Measurements from ENCODE around the gene DNAJC3.

DNA sequence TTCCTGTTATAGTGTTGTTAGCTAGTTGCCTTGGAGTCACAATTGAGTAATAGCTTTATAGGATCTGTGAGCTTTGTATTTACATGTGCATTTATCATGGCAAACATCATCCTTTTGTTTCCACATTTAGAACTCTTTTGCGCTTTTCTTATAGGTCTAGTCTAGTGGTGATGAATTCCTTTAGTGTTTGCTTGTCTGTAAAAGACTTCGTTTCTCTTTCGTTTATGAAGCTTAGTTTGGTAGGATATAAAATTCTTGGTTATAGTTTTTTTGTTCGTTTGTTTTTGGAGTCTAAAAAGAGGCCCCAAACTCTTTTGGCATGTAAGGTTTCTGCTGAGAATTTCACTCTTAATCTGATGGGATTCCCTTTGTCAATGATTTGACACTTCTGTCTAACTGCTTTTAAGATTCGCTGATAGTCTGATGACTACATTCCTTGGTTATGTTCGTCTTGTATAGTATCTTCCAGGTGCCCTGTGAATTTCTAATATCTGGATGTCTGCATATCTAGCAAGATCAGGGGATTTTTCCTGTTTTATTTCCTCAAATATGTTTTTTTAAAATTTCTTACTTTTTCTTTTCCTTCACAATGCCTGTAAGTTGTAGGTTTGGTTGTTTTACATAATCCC lies 20.2 kb downstream of the DNAJC3 start:
- TF ChIP-seq CTCF (IDR thresholded peaks at IDR 0.05 in 4 of 5, conservative IDR thresholded peaks at IDR 0.05 in 1 of 5), result no peak
- no peak for TF ChIP-seq POLR2A (IDR thresholded peaks at IDR 0.05)

All from gastrocnemius medialis (tissue), 4 donors.